Amniotic epithelial cell (primary cell): Measurements from ENCODE around the gene DMWD.

ENCODE experiments used
- DNase-seq: peaks from one replicate; pipeline ENCODE4 v3.0.0-alpha.2; 2010; ENCODE audit warnings: low read depth

Gene DMWD

GRCh38 chr19:45785781-45786532 is 6.7 kb downstream of the DMWD start:
- no peak for DNase-seq

GRCh38 chr19:45785097-45785496 is 7.5 kb downstream of the DMWD start:
- DNase-seq = no peak

- DNase-seq = no peak
Measured at GRCh38 chr19:45784096-45784495, 8.5 kb downstream of the DMWD start.

GRCh38 chr19:45782820-45783785 is 9.5 kb downstream of the DMWD start:
- DNase-seq = peak; percentile 79

GRCh38 chr19:45782162-45782691 is 10.4 kb downstream of the DMWD start, which contains the start of gene DMPK:
Gene DMPK (minus strand): TSS chr19:45782490. CDS start chr19:45782352, 138 bp downstream.
- DNase-seq = no peak

- no peak for DNase-seq
Measured at GRCh38 chr19:45781214-45782161, 11.2 kb downstream of the DMWD start.

GRCh38 chr19:45780448-45781213 is 12.0 kb downstream of the DMWD start:
- no peak for DNase-seq

- DNase-seq = no peak
Measured at GRCh38 chr19:45780146-45780447, 12.5 kb downstream of the DMWD start.

GRCh38 chr19:45779231-45780145 is 13.2 kb downstream of the DMWD start:
- DNase-seq = peak; percentile 75

GRCh38 chr19:45778010-45778661 is 14.5 kb downstream of the DMWD start:
- DNase-seq = no peak

- DNase-seq = no peak
Measured at GRCh38 chr19:45777395-45777961, 15.2 kb downstream of the DMWD start.

GRCh38 chr19:45774765-45775164 is 17.9 kb downstream of the DMWD start:
- DNase-seq = no peak

GRCh38 chr19:45773384-45773783 is 19.3 kb downstream of the DMWD start:
- no peak for DNase-seq

GRCh38 chr19:45772912-45773311 is 19.7 kb downstream of the DMWD start:
- no peak for DNase-seq

- no peak for DNase-seq
Measured at GRCh38 chr19:45772130-45772840, 20.4 kb downstream of the DMWD start.

GRCh38 chr19:45771311-45771933 is 21.2 kb downstream of the DMWD start:
- DNase-seq = no peak

- DNase-seq = peak; percentile 98
Measured at GRCh38 chr19:45770192-45771101, 22.2 kb downstream of the DMWD start.
